Measurements from ENCODE around the gene NEUROG3.

DNA sequence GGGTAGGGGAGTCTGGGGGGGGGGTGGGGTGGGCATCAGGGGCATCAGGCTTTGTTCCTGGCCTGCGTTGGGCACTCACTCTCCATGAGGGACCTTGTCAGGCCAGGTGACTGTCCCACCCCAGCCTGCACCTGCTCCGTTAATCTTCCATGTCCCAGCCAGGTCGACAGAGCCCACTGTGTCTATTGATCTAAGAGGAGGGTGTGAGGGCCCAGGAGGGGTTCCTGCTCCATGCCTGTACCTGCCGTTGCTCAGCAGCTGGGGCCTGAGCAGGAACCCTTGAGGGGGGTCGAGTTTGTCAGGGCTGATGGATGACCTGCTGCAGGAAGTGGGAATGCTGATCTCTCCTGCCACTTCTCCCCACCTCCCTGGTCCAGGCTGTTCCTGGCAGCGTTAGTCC lies 18.6 kb downstream of the NEUROG3 start:
- TF ChIP-seq CTCF (IDR thresholded peaks at IDR 0.05) (no peak), POLR2A (IDR thresholded peaks at IDR 0.05) (no peak)

All from vagina (tissue), 2 donors.